NCI-H82 (cell line): Measurements from ENCODE around the gene TCEA2.
"Not testable (repeated sequence)": the region's sequence is repeated elsewhere in the genome, so short reads cannot be mapped to it uniquely, and the experiment has no call there.

Source experiments
- DNase-seq: peaks from one replicate; lab custom pipeline; 2025; lab: John Stamatoyannopoulos, UW

Gene TCEA2

DNA sequence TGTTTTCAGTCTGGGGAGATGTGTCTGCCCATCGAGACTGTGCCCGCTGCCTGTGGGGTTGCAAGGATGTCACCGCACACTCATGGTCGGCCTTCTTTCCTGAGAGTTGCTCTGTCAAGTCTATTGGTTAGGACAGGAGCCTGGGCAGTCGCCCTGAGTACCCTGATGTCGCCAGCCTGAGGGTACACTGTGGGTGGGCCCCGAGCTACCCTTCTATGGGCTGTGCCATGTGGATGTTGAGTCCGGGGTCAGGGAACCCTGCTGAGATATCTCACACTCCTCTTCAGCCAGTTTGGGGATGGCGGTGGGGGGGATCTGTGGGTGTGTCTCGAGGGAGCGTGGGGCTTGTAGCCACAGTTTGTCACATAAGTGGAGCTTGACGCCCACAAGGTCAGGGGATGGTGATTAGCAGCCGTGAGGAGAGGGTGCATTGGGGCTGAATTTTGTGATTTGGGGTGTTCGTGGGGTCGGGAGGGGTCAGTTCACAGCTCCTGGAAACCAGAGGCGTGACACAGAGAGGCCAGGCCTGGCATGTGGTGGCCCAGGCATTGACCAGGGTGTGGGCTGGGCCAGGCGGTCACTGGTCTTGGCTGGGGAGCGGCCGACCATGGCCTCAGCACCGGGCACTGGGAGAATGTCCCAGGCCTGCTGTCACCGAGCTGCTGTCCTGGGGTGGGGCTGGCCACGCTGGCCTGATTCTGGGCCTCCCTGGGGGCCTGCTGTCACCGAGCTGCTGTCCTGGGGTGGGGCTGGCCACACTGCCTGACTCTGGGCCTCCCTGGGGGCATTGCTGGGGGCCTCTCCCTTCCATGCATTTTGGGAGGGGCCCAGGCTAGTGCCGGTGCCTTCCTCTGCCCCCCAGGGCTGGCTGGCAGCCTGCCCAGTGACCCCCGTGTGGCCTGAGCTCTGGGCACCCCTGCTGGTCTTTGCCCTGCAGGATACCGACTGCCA, 46.0 kb downstream of the TCEA2 start:
- DNase-seq: no peak

DNA sequence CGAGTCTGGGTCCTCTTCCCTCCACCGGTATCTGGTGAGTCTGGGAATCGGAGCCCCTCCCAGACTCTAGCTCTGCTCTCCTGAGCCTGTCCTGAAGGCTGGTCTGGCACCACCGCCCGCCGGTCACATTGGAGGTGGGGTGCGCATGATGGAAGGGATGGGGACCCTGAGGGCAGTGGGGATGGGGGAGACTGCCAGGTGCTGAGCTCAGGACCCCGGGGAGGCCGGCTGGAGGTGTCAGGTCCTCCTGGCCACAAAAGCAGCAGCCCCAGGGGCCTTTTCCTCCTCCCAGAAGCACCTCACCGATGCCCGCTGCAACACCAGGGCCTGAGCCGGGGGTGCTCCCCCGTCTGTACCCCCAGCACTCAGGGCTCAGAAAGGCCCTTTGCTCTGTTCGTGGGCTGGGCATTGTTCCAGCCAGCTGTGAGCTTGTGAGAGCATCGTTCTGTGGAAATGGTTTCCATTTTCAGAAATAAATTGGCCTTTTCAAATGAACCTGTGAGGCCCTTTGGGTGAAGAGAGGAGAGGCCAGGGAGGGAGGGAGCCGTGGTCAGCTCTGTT, 46.9 kb downstream of the TCEA2 start:
- no peak for DNase-seq

DNA sequence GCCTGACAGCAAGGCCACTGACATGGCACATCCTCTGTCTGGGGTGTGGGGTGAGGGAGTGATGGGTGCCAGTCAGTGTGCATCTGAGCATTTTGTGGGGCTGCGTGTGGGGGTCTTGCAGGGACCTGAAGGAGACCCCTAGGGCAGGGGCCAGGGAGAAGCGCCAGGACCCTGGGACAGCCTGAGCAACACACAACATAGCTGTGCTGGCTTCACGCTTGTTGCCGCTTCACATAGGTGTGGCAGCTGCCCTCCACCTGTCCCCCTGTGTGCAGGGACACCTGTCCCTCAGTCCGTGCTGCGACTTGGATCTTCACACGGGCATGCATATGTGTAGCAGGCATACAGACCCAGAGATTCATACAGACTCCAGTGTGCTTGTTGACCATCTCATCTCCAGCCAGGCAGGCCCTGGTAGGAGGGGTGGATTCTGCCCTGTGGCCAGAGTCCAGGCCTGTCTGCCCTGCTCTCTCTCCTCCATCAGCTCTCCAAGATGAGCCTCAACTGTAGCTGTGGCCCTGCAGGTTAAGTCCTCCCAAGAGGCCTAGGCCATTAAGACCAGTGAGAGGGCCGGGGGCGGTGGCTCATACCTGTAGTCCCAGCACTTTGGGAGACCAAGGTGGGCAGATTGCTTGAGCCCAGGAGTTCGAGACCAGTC, 47.5 kb downstream of the TCEA2 start:
- no peak for DNase-seq

DNA sequence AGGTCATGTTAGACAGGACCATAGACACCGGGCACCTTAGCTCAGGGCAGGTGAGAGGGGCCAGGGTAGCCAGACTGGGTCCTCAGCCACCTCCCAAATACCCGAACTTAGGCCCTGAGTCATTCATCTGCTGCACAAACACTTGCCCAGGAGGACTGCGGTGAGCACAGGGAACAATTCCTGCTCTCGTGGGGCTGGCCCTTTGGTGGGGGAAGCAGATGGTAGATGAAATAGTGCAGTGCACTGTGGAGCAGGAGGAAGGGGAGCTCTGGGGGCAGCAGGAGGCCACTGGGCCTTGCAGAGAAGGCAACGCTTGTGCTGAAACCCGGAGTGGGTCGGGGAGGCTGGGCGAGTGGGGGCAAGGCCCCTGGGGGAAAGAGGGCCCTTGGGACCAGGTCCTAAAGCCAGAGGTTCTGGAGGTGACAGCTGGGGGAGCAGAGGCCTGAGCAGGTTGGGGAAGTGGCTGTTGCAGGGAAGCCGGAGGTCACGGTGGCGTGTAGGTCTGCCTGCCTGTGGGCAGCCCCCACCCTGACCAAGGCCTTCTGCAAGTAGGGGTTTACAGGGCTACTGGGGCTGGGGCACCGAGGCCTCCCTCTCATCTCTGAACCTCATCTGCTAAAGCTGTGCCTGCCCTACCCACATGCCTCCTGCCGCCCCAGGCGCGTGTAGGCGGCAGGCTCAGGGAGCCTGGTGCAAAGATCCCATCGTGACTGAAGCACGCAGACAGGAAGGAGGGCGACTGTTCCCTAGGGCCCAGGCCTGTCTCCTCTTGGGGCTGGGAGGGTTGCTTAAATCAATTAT, 49.0 kb downstream of the TCEA2 start:
- DNase-seq: no peak

DNA sequence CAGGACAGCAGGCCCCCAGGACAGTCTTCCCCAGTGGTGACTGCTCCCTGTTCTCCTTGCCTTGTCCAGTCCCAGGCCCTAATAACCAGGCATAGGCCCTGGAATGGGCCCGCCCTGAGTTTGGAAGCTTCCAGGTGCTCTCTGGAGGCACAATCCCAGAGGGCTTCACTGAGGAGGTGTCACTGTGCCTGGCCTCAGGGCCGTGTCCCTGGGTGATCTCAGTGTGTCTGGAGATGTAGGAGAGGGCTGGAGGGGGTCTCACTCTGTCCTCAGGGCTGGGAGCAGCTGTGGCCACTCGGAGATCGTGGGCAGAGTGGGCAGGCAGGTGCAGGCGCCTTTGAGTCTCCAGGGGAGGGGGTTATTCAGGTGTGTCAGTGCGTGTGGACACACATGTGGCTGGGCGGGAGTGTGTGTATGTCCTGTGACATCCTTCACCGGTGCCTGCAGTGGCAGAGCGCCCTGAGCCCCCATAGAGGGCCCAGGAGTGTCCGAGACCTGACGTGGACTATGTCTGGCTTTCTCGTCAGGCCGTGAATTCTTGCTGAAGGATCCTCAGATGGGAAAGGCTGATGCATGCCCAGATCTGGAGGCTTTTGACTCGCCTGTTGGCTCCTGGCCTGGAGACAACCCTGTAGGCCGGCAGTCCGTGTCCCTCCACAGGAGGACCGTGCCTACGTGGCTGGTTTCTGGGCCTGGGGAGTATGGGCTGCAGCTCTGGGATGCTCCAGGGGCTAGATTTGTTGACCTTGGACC, 49.9 kb downstream of the TCEA2 start:
- DNase-seq: no peak

DNA sequence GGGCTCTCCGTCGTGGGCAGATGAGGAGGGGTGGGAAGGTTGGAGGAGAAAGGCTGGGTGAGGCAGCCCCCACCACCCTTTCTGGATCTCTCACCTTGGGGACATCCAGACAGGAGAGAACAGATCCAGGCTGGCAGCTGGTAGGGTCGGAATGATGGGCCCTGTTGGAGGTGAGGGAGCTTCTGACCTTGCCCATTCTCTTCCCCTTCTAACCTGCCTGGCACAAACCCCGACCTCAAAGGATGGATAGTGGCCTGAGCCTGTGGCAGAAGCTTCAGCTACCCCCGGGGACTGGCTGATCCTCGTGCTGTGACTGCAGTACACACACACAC, 50.4 kb downstream of the TCEA2 start:
- no peak for DNase-seq

DNA sequence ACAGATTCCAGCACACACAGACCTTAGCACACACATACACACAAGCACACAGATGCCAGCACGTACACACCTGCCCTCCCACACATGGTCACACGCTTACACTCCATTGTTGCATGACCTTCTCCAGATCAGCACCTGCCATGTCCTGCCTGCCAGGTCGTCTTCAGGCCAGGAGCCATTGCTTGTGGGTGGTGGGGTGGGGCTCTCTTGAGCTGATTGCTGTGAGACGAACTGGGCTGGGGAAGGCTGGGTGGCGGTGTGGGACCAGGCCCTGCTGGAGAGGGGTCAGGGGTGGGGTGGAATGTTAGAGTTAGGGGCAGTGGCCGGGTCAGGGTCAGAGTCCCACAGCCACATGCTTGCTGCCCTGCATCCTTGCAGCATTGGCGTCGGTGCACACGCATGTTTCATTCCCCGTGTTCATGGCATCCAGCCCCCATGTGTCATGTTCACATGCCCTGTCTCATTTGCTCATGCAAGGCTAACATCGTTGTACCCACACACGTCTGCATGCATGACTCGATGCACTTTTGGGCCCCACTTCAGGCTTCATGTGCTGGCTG, 50.9 kb downstream of the TCEA2 start:
- no peak for DNase-seq

DNA sequence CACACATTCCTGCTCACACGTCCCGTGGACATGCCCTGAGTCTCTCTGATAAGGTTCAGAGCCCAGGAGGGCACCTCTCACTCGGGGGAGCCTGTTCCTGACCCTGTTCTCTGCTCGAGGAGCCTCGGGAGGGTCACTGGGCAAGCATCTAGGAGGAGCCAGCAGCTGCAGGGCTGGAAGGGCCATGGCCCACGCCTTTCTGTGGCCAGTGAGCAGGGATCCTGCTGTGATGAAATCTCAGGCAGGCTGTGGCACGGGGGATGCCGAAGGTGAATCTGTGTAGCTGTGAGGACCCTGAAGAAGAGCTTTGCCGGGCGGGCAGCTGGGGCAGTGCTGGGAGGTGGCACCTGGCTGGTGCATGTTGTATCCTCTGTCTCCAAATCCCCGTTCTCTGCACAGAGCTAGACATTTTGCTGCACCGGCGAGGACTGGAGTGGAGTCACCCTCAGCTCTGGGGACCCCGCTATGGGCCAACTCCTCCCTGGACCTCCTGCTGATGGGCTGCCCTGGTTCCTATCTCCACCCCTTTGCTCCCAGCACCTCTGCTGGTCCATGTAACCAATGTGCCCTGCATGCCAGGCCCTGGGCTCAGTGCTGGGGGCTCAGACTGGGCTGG, 51.5 kb downstream of the TCEA2 start:
- DNase-seq: no peak

DNA sequence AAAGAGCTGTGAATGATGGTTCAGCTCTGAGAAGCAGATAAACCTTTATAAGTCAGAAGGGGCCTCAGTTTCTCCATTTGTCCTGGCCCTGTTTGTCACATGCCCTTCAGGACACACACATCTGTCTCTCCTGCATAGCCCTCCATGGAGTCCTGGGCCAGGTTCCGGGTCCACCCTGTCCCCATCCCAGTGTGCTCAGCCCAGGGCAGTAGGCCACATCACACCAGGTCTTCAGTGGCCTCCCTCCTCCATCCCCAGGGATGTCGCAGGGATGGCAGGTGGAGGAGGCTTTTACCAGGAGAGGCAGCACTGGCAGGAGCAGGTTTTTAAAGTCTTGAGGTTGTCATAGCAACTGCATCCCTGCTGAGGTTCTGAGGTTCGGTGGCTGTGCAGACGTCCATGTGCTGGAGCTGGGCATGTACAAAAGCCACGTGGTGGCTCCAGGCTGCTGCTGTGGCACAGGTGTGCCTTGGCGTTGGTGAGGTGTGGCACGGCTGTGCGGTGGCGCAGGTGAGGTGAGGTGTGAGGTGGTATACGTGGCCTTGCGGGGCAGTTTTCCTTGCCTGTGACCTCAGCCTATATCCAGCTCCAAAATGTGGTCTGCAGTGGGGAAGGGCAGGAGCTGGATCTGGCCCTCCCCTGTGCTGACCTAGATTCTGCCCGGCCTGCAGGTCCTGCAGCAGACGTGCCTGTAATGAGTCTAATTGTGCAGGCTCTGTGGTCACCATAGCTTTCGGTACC, 52.3 kb downstream of the TCEA2 start:
- DNase-seq: no peak

DNA sequence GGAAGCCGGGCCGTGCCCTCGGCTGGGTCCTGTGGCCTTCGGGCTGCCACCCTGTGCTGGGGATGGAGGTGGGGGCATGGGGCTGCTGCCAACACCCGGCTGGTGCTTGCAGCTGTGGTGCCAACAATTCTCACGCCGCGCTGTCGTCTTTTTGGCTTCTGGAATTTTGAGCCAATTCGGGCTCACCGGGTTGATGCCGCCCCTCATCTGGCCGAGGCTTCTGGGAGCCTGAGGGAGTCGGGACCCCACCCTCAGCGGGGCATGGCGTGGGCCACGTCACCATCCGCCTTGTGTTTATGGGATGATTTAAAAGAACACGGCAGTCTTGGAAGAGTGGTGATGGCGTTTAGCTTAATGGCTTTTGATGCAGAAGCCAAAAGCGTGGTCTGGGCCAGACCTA, 53.0 kb downstream of the TCEA2 start:
- DNase-seq: no peak

DNA sequence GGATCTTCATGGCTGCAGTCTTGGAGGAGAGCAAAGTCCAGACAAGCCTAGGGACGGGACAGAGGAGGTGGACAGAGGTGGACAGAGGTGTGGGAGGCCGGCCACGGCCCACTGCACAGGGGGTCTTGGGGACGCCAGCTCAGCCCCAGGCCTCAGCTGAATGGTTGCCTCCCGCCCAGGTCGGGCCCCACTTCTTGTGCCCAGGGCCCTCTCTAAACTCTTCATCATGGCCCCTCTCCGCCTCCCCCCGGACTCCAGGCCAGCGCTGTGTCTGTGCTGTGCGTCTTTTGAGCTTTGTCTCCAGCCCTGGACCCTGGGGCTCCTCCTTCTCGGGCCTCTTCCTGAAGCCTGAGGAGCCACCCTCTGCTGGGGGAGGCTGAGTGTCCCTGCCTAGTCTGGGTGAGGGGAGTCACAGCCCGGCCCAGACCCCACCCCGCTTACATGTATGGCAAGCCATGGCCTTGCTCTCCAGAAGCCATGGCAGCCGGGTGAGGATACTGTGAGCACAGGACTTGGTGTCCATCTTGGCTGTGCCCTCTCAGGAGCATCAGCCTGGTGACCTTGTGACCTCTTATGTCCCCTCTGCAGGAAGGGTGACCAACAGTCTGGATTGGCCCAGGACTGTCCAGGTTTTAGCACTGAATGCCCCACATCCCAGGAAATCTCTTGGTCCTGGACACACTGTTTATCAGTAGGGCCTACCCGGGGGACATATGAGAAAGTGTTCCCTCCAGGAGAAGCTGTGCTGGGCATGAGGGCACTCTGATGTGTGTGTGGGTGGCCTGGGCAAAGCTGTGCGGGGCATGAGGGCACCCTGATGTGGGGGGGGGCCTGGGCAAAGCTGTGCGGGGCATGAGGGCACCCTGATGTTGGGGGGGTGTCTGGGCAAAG, 53.8 kb downstream of the TCEA2 start:
- DNase-seq: no peak

DNA sequence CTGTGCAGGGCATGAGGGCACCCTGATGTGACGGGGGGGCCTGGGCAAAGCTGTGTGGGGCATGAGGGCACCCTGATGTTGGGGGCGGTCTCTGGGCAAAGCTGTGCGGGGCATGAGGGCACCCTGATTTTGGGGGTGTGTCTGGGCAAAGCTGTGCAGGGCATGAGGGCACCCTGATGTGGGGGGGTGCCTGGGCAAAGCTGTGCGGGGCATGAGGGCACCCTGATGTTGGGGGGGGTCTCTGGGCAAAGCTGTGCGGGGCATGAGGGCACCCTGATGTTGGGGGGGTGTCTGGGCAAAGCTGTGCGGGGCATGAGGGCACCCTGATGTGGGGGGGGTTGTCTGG, 54.4 kb downstream of the TCEA2 start:
- DNase-seq: not testable (repeated sequence)

DNA sequence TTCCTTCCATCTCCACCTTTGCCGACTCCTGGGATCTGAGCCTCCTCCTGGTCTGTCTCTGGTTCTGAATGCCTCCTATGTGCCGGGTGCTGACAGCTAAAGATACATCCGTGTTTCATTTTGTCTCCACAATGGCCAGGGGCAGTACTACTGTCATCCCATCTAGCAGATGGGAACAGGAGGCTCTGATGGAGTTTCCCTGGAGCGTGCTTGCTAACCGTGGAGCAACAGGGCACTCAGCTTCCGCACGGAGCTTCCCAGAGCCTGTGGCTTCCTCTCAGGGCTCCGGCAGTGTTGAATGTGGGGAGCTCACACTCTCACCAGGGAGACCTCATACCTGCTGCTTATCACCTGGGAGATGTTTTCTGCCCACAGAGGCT, 56.3 kb downstream of the TCEA2 start:
- DNase-seq: no peak

DNA sequence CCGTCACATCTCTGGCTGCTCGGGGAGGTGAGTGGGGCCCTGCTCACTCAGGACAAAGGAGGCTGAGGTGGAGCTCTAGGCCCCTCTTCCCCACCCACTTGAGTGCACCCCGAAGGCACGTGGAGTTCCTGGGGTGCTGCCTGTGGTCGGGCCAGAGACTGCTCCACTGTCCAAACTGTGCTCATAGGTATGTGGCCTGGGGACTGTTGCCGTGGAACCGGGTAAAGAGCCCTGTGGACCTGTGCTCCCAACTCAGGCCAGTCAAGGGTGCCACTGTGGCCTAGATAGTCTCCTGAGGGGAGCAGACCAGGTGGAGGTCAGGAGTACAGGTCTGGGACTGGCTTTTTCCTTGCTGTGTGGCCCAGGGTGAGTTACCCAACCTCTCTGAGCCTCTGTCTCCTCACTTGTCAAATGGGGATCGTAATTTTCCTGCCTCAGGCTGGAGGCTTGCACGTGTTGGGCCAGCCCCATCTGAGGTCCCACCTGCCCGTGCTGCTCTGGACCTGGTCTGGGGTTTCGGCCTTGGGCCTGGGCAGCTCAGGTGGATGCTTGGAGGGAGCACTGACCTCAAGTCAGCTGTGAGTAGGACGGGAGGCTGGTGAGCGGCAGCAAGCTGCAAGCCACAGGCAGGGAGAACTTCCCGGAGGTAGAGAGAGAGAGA, 56.8 kb downstream of the TCEA2 start:
- no peak for DNase-seq

DNA sequence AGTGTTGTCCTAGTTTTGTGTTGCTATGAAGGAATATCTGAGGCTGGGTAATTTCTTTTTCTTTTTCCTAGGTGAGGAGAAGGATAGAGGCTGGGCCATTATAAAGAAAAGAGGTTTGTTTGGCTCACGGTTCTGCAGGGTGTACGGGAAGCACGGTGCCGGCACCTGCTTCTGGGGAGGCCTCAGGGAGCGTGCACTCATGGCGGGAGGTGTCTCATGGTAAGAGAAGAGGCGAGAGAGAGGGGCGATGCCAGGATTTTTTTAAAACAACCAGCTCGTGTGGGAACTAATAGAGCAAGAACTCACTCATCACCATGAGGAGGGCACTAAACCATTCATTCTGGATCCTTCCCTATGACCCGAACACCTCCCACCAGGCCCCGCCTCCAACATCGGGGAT, 58.6 kb downstream of the TCEA2 start:
- DNase-seq: no peak
